NT2/D1 (cell line): Measurements from ENCODE around the gene PUM1.

Experiments used
- DNase-seq: peaks from one replicate; pipeline ENCODE4 v3.0.0-alpha.2; 2011; ENCODE audit warnings: low read depth, low spot score
- H3K27me3 ChIP-seq: 2 replicates; pipeline ENCODE4 v1.6.0; 2011; ENCODE audit warnings: mild to moderate bottlenecking; ENCODE audit not compliant: insufficient read length, insufficient read depth
- H3K36me3 ChIP-seq: 2 replicates; pipeline ENCODE4 v1.6.1; 2011; ENCODE audit warnings: mild to moderate bottlenecking, low read length, mixed read lengths; ENCODE audit not compliant: insufficient read depth, insufficient read length
- H3K4me1 ChIP-seq: 2 replicates; pipeline ENCODE4 v1.5.1; 2011; ENCODE audit not compliant: insufficient read depth, insufficient read length
- H3K4me3 ChIP-seq: 2 replicates; pipeline ENCODE4 v1.5.1; 2011; ENCODE audit warnings: low read depth; ENCODE audit not compliant: insufficient read length
- H3K9ac ChIP-seq: 2 replicates; pipeline ENCODE4 v1.6.0; 2011; ENCODE audit warnings: low read depth; ENCODE audit not compliant: insufficient read length
- H3K9me3 ChIP-seq: 2 replicates; pipeline ENCODE4 v1.5.1; 2011; ENCODE audit warnings: mild to moderate bottlenecking, low read length; ENCODE audit not compliant: insufficient read depth
- SUZ12 ChIP-seq: IDR thresholded peaks from 2 replicates; pipeline ENCODE4 v1.6.1; 2011; ENCODE audit not compliant: insufficient read length, insufficient read depth; ENCODE audit errors: extremely low read depth
- YY1 ChIP-seq: IDR thresholded peaks from 2 replicates; pipeline ENCODE4 v1.6.1; 2011; ENCODE audit not compliant: insufficient read length, insufficient read depth
- ZNF274 ChIP-seq: IDR thresholded peaks from 2 replicates; pipeline ENCODE4 v1.6.1; 2011; ENCODE audit warnings: mild to moderate bottlenecking, low read depth, low read length

Gene PUM1

GRCh38 chr1:30912224-30912623 lies 153.3 kb downstream of the PUM1 start:
- H3K9me3 ChIP-seq, result no peaks in the 10 kb centered on the region
- no peak for DNase-seq

GRCh38 chr1:30911059-30911954 lies 154.2 kb downstream of the PUM1 start:
- Histone ChIP-seq H3K9ac (peak overlapping the region; percentile 58), H3K9me3 (no peaks in the 10 kb centered on the region), H3K36me3 (no peaks in the 10 kb centered on the region), H3K27me3 (peaks cover 16% of the 10 kb centered on the region), H3K4me1 (peaks cover 25% of the 10 kb centered on the region), H3K4me3 (no peak overlapping the region)
- DNase-seq, result peak; percentile 92
- TF ChIP-seq YY1 (no peak), ZNF274 (no peak), SUZ12 (no peak)

More at GRCh38 chr1:30912224-30912623, 153.3 kb downstream of the PUM1 start:
- Histone ChIP-seq H3K4me3 (no peak overlapping the region), H3K9ac (no peak overlapping the region), H3K36me3 (no peaks in the 10 kb centered on the region), H3K4me1 (peaks cover 19% of the 10 kb centered on the region), H3K27me3 (peaks cover 13% of the 10 kb centered on the region)
- TF ChIP-seq ZNF274, result no peak
- no peak for TF ChIP-seq SUZ12
- TF ChIP-seq YY1, result no peak

- Histone ChIP-seq H3K9ac (peak overlapping the region; percentile 87), H3K4me1 (peaks cover 40% of the 10 kb centered on the region), H3K4me3 (peak overlapping the region; percentile 65), H3K9me3 (no peaks in the 10 kb centered on the region), H3K36me3 (no peaks in the 10 kb centered on the region), H3K27me3 (peaks cover 16% of the 10 kb centered on the region)
- no peak for DNase-seq
- TF ChIP-seq ZNF274 (no peak), YY1 (no peak), SUZ12 (no peak)
Measured at GRCh38 chr1:30909365-30910068, 156.0 kb downstream of the PUM1 start.

GRCh38 chr1:30908696-30909364 lies 156.7 kb downstream of the PUM1 start, which contains the start of gene SDC3:
TSS of gene SDC3 (minus strand) at chr1:30908758. CDS start at chr1:30908586, 172 bp downstream.
- Histone ChIP-seq H3K27me3 (peaks cover 16% of the 10 kb centered on the region), H3K9me3 (no peaks in the 10 kb centered on the region), H3K36me3 (no peaks in the 10 kb centered on the region), H3K4me3 (peak within 1 kb of the TSS; percentile 65), H3K9ac (peak within 1 kb of the TSS; percentile 87), H3K4me1 (peaks cover 41% of the 10 kb centered on the region)
- TF ChIP-seq YY1 (no peak), ZNF274 (no peak), SUZ12 (no peak)
- no peak for DNase-seq

GRCh38 chr1:30908316-30908695 lies 157.2 kb downstream of the PUM1 start:
- H3K36me3 ChIP-seq, result no peaks in the 10 kb centered on the region

GRCh38 chr1:30907481-30908315 lies 157.8 kb downstream of the PUM1 start:
- H3K36me3 ChIP-seq, result no peaks in the 10 kb centered on the region
- peaks cover 16% of the 10 kb centered on the region for H3K27me3 ChIP-seq
- H3K4me3 ChIP-seq, result peak overlapping the region; percentile 64
- TF ChIP-seq ZNF274 (no peak), SUZ12 (no peak), YY1 (no peak)
- peaks cover 45% of the 10 kb centered on the region for H3K4me1 ChIP-seq
- H3K9me3 ChIP-seq, result no peaks in the 10 kb centered on the region
- peak overlapping the region; percentile 76 for H3K9ac ChIP-seq
- no peak for DNase-seq

More at GRCh38 chr1:30908316-30908695, 157.2 kb downstream of the PUM1 start:
- no peak overlapping the region for H3K9ac ChIP-seq
- peaks cover 16% of the 10 kb centered on the region for H3K27me3 ChIP-seq
- peaks cover 45% of the 10 kb centered on the region for H3K4me1 ChIP-seq
- no peak for TF ChIP-seq SUZ12
- TF ChIP-seq ZNF274, result no peak
- TF ChIP-seq YY1, result no peak
- no peak for DNase-seq
- no peak overlapping the region for H3K4me3 ChIP-seq
- no peaks in the 10 kb centered on the region for H3K9me3 ChIP-seq
